HepG2 (cell line): ENCODE data around the gene AHR. TPM values are rescaled to one million over a fixed set of nuclear protein-coding genes. Genes with fewer than 3 reads are reported as not detected.

Experiments
- ATAC-seq: fragments of 200-7000 bp; cut with Tn5 transposase; 3 replicates; pipeline ENCODE4 v1.9.1; 2020; ENCODE audit warnings: mild to moderate bottlenecking, moderate library complexity
- BruUV-seq: library from RNA; stranded (reverse); fragments of 400-500 nt; replicated peaks from 2 replicates; lab custom pipeline; 2021; lab: Mats Ljungman, UMichigan
- CTCF ChIA-PET: fragments of 300-600 bp; formaldehyde crosslinking; extraction: SDS; loops from one replicate; lab custom pipeline; 2021; ENCODE audit warnings: low total read pairs, inconsistent platforms, low intra/inter-chr PET ratio; lab: Yijun Ruan, JAX
- POLR2A ChIA-PET: fragments of 350-600 bp; sonication (Branson Sonifier 250); formaldehyde crosslinking; loops from one replicate; lab custom pipeline; 2020; ENCODE audit warnings: antibody characterized with exemption, inconsistent platforms; lab: Yijun Ruan, JAX
- DNase-seq: peaks from one replicate; pipeline ENCODE4 v3.0.0-alpha.2; 2015; ENCODE audit warnings: low spot score
- FAIRE-seq: peaks from 3 replicates; lab custom pipeline; 2011; peaks lifted over from hg19 to GRCh38; lab: Jason Lieb, UNC
- H2AFZ ChIP-seq: one replicate; pipeline ENCODE4 v1.6.1; 2011; ENCODE audit warnings: low read length, inconsistent platforms
- H3K27ac ChIP-seq: fragments of 300-600 bp; 3 replicates; pipeline ENCODE4 v1.8.0; 2011; ENCODE audit warnings: mixed run types, mild to moderate bottlenecking, mixed read lengths, low read length, inconsistent platforms; ENCODE audit not compliant: insufficient read depth; ENCODE audit errors: extremely low read length
- H3K27me3 ChIP-seq, 2 experiments: fragments of 200-600 bp in 1 of 2; 2 replicates in 1 of 2; 3 replicates in 1 of 2; pipeline versions ENCODE4 v1.6.0 to v1.8.0; 2011; ENCODE audit warnings: low read length in 2 of 2, mild to moderate bottlenecking in 2 of 2, moderate library complexity in 2 of 2, inconsistent platforms in 1 of 2; ENCODE audit not compliant: insufficient read depth in 2 of 2, control insufficient read depth in 1 of 2
- H3K36me3 ChIP-seq, 2 experiments: fragments of 200-600 bp in 1 of 2; replicated peaks in 1 of 2; 2 replicates in 1 of 2; 3 replicates in 1 of 2; pipeline versions ENCODE4 v1.5.1 to v1.8.0; 2011; ENCODE audit warnings: low read length in 2 of 2, inconsistent platforms in 1 of 2; ENCODE audit not compliant: insufficient read depth in 2 of 2, control insufficient read depth in 1 of 2
- H3K4me1 ChIP-seq: 2 replicates; pipeline ENCODE4 v1.5.1; 2012; ENCODE audit warnings: low read length, inconsistent platforms; ENCODE audit not compliant: insufficient read depth
- H3K4me2 ChIP-seq: 2 replicates; pipeline ENCODE4 v1.6.0; 2011; ENCODE audit warnings: low read depth, low read length, inconsistent platforms
- H3K4me3 ChIP-seq, 3 experiments: fragments of 200-600 bp in 1 of 3; sonication (generic), shearing (Covaris generic) in 1 of 3; replicated peaks in 1 of 3; 2 replicates each; pipeline ENCODE4 v1.5.1; 2011 to 2016; ENCODE audit warnings: low read length in 3 of 3, inconsistent platforms in 2 of 3, low read depth in 2 of 3, mild to moderate bottlenecking in 2 of 3, control low read depth in 1 of 3, mixed read lengths in 1 of 3; ENCODE audit not compliant: insufficient read depth in 1 of 3
- H3K79me2 ChIP-seq: one replicate; pipeline ENCODE4 v1.6.1; 2011; ENCODE audit warnings: low read length, inconsistent platforms; ENCODE audit not compliant: insufficient read depth
- H3K9ac ChIP-seq: 2 replicates; pipeline ENCODE4 v1.6.0; 2011; ENCODE audit warnings: mild to moderate bottlenecking, low read depth, low read length, inconsistent platforms; ENCODE audit not compliant: insufficient read depth
- H3K9me3 ChIP-seq: 2 replicates; pipeline ENCODE4 v1.5.1; 2012; ENCODE audit warnings: mild to moderate bottlenecking, low read length
- H4K20me1 ChIP-seq: 2 replicates; pipeline ENCODE4 v1.6.0; 2011; ENCODE audit warnings: inconsistent platforms, mild to moderate bottlenecking, low read length, moderate library complexity; ENCODE audit not compliant: insufficient read depth
- ARID2 ChIP-seq: sonication (generic); formaldehyde crosslinking; IDR thresholded peaks from 2 replicates; pipeline ENCODE4 v1.8.1; 2022; ENCODE audit warnings: mild to moderate bottlenecking, missing genetic modification reagents, borderline replicate concordance
- ELF1 ChIP-seq: sonication (generic); formaldehyde crosslinking; IDR thresholded peaks from 2 replicates; pipeline ENCODE4 v1.4.0; 2020; ENCODE audit warnings: missing genetic modification reagents
- FOXC1 ChIP-seq: sonication (generic); formaldehyde crosslinking; IDR thresholded peaks from 2 replicates; pipeline ENCODE4 v1.8.0; 2022; ENCODE audit warnings: mild to moderate bottlenecking, missing genetic modification reagents, borderline replicate concordance
- JARID2 ChIP-seq: sonication (generic); formaldehyde crosslinking; IDR thresholded peaks from 2 replicates; pipeline ENCODE4 v1.8.1; 2023; ENCODE audit warnings: missing genetic modification reagents, inconsistent platforms; ENCODE audit not compliant: insufficient replicate concordance
- NCOA2 ChIP-seq: sonication (generic); formaldehyde crosslinking; IDR thresholded peaks from 2 replicates; pipeline ENCODE4 v1.8.0; 2022; ENCODE audit warnings: inconsistent platforms
- PHF20 ChIP-seq: sonication (generic); formaldehyde crosslinking; IDR thresholded peaks from 2 replicates; pipeline ENCODE4 v1.5.0; 2020; ENCODE audit warnings: mild to moderate bottlenecking, missing genetic modification reagents
- RBM22 ChIP-seq: fragments of 200-400 bp; formaldehyde crosslinking; optimal IDR thresholded peaks from 2 replicates; pipeline ENCODE3; 2017; ENCODE audit warnings: mild to moderate bottlenecking, low read length, moderate library complexity
- ZNF501 ChIP-seq: sonication (generic); formaldehyde crosslinking; IDR thresholded peaks from 2 replicates; pipeline ENCODE4 v1.5.1; 2020; ENCODE audit warnings: mild to moderate bottlenecking, moderate library complexity, missing genetic modification reagents
- ZNF678 ChIP-seq: sonication (generic); formaldehyde crosslinking; IDR thresholded peaks from 2 replicates; pipeline ENCODE4 v1.4.0; 2020; ENCODE audit warnings: mild to moderate bottlenecking, missing genetic modification reagents
- WGBS: methylation state at CpG from one replicate; pipeline ENCODE4 v1.1.6; 2017; ENCODE audit warnings: low lambda C conversion rate; 5-methylcytosine and 5-hydroxymethylcytosine counted together
- in situ Hi-C: cut with HindIII; loops from 2 replicates; pipeline ENCODE4 v1.10.0; 2017; ENCODE audit warnings: low pct_unique_long_range_greater_than_20kb; ENCODE audit not compliant: extremely low pct_ligation_motif_present
- intact Hi-C: fragments of 100-400 bp; cut with micrococcal nuclease; formaldehyde crosslinking; loops from one replicate; pipeline ENCODE4 v1.10.0; 2022; ENCODE audit not compliant: unreplicated experiment
- polyA plus RNA-seq, 8 experiments: library from polyadenylated mRNA; depleted of rRNA in 3 of 8; stranded (reverse) in 7 of 8; unstranded in 1 of 8; fragments of >200 nt; fragmentation: Illumina TruSeq in 4 of 8; extraction: Trizol in 4 of 8; gene quantifications; 2 replicates each; pipeline versions ENCODE4 v1.2.1 to v1.2.3, GENCODE V29; 2011 to 2016; ENCODE audit warnings: low read depth in 4 of 8, missing spikeins in 1 of 8, mixed read lengths in 1 of 8; ENCODE audit not compliant: insufficient read depth in 1 of 8
- total RNA-seq, 5 experiments: library from RNA; depleted of rRNA; stranded (reverse); fragments of >200 nt; fragmentation: Illumina TruSeq; extraction: Trizol; gene quantifications; 2 replicates each; pipeline ENCODE4 v1.2.3, GENCODE V29; 2016; ENCODE audit warnings: low read depth in 1 of 5
- TF ChIP-seq, protein P1 (sequence below): sonication (generic); formaldehyde crosslinking; IDR thresholded peaks from 2 replicates; pipeline ENCODE4 v1.5.0; 2020; ENCODE audit warnings: mild to moderate bottlenecking, missing genetic modification reagents
- TF ChIP-seq, protein P2 (sequence below): sonication (generic); formaldehyde crosslinking; IDR thresholded peaks from 2 replicates; pipeline ENCODE4 v1.4.0; 2020; ENCODE audit warnings: missing genetic modification reagents

Gene AHR
- total and polyA plus RNA-seq, 2 of the 13 experiments (the other 11 are each of a cell fraction or from before 2014, with no cell fraction given): 9.0 to 31.3 TPM

DNA sequence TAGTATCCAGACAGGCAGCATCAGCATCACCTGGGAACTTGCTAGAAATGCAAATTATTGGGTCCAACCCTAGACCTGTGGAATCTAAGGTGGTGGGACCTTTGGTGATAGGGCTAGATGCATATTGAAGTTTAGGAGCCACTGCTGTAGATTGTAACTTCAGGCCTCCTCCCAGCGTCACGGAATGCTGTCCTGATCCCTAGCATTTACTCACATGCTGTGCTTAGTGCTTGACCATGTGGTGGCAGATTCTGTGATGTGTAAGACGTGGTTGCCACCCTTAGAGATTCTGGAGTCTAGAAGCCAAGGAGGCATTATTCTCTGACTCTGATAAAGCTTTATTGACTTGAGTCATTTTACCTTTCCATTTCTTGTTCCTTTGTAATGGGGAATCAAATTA is 13.5 kb downstream of the AHR start:
- no peak overlapping the region for H2AFZ ChIP-seq
- CTCF ChIA-PET: no interaction called here
- DNase-seq (no peak), ATAC-seq (no peak), FAIRE-seq (no peak)
- H3K4me1 ChIP-seq: peaks cover 20% of the 10 kb centered on the region
- H3K27ac ChIP-seq: no peak overlapping the region
- intact Hi-C loops (no loop called here), in situ Hi-C loops (no loop called here)
- TF ChIP-seq RBM22 (peak; percentile 70), ELF1 (no peak)
- peaks cover 4 to 30% of the 10 kb centered on the region in 2 experiments for H3K36me3 ChIP-seq
- WGBS: 99% methylated on average over 3 of the region's 3 CpGs
- BruUV-seq: no TSS peak
- no peak overlapping the region for H3K9ac ChIP-seq
- no peaks in the 10 kb centered on the region for H3K9me3 ChIP-seq
- H3K27me3 ChIP-seq: no peaks in the 10 kb centered on the region
- H3K4me2 ChIP-seq: no peak overlapping the region
- POLR2A ChIA-PET: no interaction called here
- peaks cover 25% of the 10 kb centered on the region for H4K20me1 ChIP-seq
- no peak overlapping the region for H3K4me3 ChIP-seq
- H3K79me2 ChIP-seq: peaks cover 71% of the 10 kb centered on the region

DNA sequence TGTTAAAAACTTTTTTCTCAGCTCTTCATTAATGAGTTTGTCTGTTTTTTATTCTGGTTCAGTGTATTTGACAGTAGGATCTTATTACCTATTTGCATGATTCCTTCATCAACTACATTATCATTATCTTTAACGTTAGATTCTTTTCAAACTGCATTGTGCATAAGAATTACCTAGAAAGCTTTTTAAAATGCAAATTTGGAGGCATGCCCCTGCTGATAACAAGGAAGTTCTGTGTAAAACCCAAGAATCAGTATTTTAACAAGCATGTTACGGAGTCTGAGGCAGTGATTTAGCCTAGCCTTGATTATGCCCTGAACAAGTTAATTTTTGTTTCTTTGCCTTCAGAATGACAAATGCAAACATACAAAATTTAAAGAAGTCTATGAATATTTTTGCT is 14.2 kb downstream of the AHR start:
- Histone ChIP-seq H4K20me1 (peaks cover 18% of the 10 kb centered on the region), H3K9me3 (no peaks in the 10 kb centered on the region), H3K27ac (no peak overlapping the region), H2AFZ (no peak overlapping the region), H3K9ac (no peak overlapping the region), H3K4me2 (no peak overlapping the region), H3K4me3 (no peak overlapping the region), H3K27me3 (no peaks in the 10 kb centered on the region), H3K79me2 (peaks cover 69% of the 10 kb centered on the region), H3K4me1 (peaks cover 17% of the 10 kb centered on the region), H3K36me3 (peaks cover 4 to 30% of the 10 kb centered on the region in 2 experiments)
- WGBS: 97% methylated on average over 2 of the region's 2 CpGs
- no peak for DNase-seq
- no TSS peak for BruUV-seq
- intact Hi-C loops (no loop called here), in situ Hi-C loops (no loop called here)
- ChIA-PET POLR2A (no interaction called here), CTCF (no interaction called here)
- no peak for ATAC-seq
- TF ChIP-seq ZNF678 (CRISPR knock-in tag): no peak
- TF ChIP-seq JARID2 (CRISPR knock-in tag): no peak
- no peak for TF ChIP-seq FOXC1
- TF ChIP-seq, protein P1, sequence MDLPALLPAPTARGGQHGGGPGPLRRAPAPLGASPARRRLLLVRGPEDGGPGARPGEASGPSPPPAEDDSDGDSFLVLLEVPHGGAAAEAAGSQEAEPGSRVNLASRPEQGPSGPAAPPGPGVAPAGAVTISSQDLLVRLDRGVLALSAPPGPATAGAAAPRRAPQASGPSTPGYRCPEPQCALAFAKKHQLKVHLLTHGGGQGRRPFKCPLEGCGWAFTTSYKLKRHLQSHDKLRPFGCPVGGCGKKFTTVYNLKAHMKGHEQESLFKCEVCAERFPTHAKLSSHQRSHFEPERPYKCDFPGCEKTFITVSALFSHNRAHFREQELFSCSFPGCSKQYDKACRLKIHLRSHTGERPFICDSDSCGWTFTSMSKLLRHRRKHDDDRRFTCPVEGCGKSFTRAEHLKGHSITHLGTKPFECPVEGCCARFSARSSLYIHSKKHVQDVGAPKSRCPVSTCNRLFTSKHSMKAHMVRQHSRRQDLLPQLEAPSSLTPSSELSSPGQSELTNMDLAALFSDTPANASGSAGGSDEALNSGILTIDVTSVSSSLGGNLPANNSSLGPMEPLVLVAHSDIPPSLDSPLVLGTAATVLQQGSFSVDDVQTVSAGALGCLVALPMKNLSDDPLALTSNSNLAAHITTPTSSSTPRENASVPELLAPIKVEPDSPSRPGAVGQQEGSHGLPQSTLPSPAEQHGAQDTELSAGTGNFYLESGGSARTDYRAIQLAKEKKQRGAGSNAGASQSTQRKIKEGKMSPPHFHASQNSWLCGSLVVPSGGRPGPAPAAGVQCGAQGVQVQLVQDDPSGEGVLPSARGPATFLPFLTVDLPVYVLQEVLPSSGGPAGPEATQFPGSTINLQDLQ: no peak
- no peak for TF ChIP-seq ZNF501
- no peak for TF ChIP-seq PHF20 (CRISPR knock-in tag)
- TF ChIP-seq ARID2 (CRISPR knock-in tag): no peak
- no peak for TF ChIP-seq NCOA2 (CRISPR knock-in tag)
- TF ChIP-seq, protein P2, sequence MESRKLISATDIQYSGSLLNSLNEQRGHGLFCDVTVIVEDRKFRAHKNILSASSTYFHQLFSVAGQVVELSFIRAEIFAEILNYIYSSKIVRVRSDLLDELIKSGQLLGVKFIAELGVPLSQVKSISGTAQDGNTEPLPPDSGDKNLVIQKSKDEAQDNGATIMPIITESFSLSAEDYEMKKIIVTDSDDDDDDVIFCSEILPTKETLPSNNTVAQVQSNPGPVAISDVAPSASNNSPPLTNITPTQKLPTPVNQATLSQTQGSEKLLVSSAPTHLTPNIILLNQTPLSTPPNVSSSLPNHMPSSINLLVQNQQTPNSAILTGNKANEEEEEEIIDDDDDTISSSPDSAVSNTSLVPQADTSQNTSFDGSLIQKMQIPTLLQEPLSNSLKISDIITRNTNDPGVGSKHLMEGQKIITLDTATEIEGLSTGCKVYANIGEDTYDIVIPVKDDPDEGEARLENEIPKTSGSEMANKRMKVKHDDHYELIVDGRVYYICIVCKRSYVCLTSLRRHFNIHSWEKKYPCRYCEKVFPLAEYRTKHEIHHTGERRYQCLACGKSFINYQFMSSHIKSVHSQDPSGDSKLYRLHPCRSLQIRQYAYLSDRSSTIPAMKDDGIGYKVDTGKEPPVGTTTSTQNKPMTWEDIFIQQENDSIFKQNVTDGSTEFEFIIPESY (CRISPR knock-in tag): no peak
- no peak for FAIRE-seq
